Measurements from ENCODE around the gene DMRT2.

The DMRT2 gene

GRCh38 chr9:1101846-1102641 is 51.9 kb downstream of the DMRT2 start:
- TF ChIP-seq POU2F2 (IDR thresholded peaks at IDR 0.05; ENCODE audit: low read depth, low read length): no peak
- TF ChIP-seq POLR2A (IDR thresholded peaks at IDR 0.05; ENCODE audit: low read depth, low read length): no peak
- TF ChIP-seq SPI1 (IDR thresholded peaks at IDR 0.05; ENCODE audit: low read depth, low read length): no peak
- no peak for TF ChIP-seq PAX5 (IDR thresholded peaks at IDR 0.05; ENCODE audit: insufficient read depth, low read length, severe bottlenecking)
- TF ChIP-seq POLR2AphosphoS5 (IDR thresholded peaks at IDR 0.05; ENCODE audit: low read depth, low read length): no peak
- TF ChIP-seq TAF1 (IDR thresholded peaks at IDR 0.05; ENCODE audit: low read depth, low read length): no peak
- FAIRE-seq (no peak), DNase-seq (ENCODE audit: insufficient read length, low spot score) (no peak)

- no peak for FAIRE-seq
- DNase-seq (ENCODE audit: insufficient read length, low spot score): no peak
- TF ChIP-seq POLR2AphosphoS5 (IDR thresholded peaks at IDR 0.05; ENCODE audit: low read depth, low read length): no peak
- no peak for TF ChIP-seq POU2F2 (IDR thresholded peaks at IDR 0.05; ENCODE audit: low read depth, low read length)
- TF ChIP-seq SPI1 (IDR thresholded peaks at IDR 0.05; ENCODE audit: low read depth, low read length): no peak
- no peak for TF ChIP-seq POLR2A (IDR thresholded peaks at IDR 0.05; ENCODE audit: low read depth, low read length)
- TF ChIP-seq TAF1 (IDR thresholded peaks at IDR 0.05; ENCODE audit: low read depth, low read length): no peak
- no peak for TF ChIP-seq PAX5 (IDR thresholded peaks at IDR 0.05; ENCODE audit: insufficient read depth, low read length, severe bottlenecking)
Observed at GRCh38 chr9:1102642-1102970, 52.4 kb downstream of the DMRT2 start.
